GM18951 (cell line): ENCODE results near the gene MYEF2.

Source experiments
- POLR2A ChIP-seq: IDR thresholded peaks from 4 replicates; pipeline ENCODE4 v1.6.1; 2011; ENCODE audit warnings: mild to moderate bottlenecking; ENCODE audit not compliant: insufficient read length, insufficient read depth; ENCODE audit errors: extremely low read depth
- in situ Hi-C: fragments of 300-500 bp; cut with MboI; formaldehyde crosslinking; loops from one replicate; pipeline ENCODE4 v1.12.0; 2022; ENCODE audit warnings: low sequenced_read_pairs, mixed read lengths, inconsistent platforms; ENCODE audit not compliant: unreplicated experiment

Gene MYEF2

DNA sequence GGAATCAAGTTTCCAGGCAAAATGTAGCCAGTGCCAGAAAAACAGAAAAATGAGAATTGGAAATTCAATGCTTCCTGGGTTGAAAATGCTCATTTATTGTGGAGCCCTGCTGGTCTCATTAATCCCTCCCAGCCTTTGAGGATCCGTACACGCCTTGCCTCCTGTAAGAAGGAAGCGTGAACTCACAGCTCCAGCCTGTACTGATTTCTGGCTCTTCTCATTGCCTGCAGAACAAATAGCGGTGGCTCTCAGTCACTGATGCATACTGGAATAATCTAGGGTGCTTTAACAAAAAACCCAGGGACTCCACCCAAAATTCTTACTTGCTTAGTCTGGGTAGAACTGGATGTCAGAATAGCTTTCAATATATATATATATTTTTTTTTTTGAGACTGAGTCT, 86.6 kb downstream of the MYEF2 start:
- in situ Hi-C loops = no loop called here
- no peak for TF ChIP-seq POLR2A

GRCh38 chr15:48090666-48091065, 87.4 kb downstream of the MYEF2 start:
- no peak for TF ChIP-seq POLR2A
- in situ Hi-C loops = no loop called here

GRCh38 chr15:48090115-48090514, 88.0 kb downstream of the MYEF2 start:
- in situ Hi-C loops = no loop called here
- TF ChIP-seq POLR2A = no peak

- no peak for TF ChIP-seq POLR2A
- in situ Hi-C loops = no loop called here
Observed at GRCh38 chr15:48089702-48090101, 88.4 kb downstream of the MYEF2 start.

DNA sequence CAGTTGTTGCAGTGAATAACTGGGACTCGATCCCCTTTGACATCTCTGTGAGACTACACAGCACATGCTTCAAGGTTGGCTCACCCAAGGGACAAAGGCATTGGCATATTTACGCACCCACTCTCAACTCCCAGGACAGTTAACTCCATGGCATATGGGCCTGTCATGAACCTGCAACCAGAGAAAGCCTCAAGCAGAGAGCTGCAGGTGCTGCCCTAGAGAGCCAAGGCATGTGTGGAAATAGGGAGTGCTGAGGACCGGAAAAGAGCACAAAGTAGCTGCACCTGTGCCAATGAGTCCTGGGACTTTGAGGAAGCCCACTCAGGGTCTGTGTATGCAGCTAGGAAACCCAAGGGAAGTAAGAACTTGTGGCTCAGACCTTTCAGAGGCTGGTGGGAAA, 90.3 kb downstream of the MYEF2 start:
- TF ChIP-seq POLR2A = no peak
- in situ Hi-C loops = no loop called here

DNA sequence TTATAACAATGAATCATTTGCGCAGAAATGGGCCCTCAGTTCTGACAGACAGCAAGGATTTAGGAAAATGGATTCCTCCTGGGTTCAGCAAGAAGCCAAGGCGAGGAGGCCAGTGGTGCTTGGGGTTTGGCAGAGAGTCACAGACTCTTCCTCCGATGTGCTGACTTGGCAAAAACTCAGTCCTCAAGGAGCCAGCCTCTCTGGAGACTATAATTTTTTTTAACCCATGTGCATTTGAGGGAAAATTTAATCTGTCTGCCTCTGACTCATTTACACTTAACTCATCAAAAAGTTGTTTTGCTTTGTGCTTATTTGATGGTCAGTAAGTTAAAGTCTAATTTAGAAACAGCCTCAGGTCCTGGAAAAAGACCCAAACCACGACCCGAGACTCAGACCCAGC, 91.5 kb downstream of the MYEF2 start:
- no peak for TF ChIP-seq POLR2A
- in situ Hi-C loops = no loop called here

DNA sequence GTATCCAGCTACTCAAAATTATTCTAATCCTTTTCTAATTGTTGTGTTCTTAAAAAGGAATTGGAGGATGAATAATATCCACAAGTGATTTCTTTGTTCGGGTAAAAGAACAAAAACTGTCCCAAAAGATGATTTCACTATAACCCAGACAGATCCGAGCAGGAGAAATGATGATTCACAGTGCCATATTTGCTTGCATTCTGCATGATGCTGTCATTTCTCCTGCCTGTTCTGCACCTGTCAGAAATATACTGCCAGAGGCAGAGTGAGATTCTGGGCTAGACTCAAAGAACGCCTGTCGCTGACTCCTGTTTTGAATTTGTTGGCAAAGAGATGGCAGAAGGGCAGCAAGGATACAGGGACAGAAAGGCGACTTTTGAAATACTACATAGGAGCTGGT, 92.0 kb downstream of the MYEF2 start:
- in situ Hi-C loops = no loop called here
- no peak for TF ChIP-seq POLR2A

- in situ Hi-C loops = no loop called here
- no peak for TF ChIP-seq POLR2A
Observed at GRCh38 chr15:48085591-48085930, 92.5 kb downstream of the MYEF2 start.

DNA sequence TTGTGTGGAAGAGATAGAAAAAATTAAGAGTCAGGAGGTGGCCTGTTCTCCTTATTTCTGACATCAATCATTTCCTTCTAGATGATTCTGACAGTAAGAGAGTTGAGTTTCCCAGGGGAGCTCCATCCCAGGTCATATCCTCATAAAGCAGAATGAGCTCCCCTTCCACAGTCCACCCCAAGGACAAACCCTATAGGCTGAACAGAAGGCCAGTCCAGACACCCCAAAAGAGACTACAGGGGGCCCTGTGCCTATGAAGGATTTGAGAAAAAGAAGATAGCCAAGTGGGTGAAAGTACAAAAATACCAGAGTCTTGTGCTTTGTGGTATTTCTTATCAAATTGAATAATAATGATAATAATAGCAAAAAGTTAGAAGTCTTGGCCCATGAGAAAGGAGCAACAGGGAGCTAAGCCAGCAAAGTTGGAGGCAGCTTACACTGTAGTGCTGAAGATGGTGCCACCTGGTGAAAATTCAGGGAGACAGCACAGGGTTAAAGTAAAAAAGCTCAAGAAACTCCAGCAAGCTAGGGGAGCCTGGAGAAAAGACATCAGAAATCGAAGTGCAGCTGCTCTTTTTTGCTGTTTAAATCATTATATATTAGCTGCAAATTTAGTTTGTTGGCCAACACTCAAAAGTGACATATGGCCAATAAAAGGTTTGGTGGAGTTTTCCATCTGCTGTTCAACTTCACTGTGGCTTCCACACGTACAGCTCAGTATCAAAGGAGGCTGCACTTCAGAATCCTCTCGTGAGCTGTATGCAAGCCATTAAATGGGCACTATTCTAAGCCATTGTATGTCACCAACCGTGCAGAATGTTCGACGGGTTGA, 93.1 kb downstream of the MYEF2 start:
- TF ChIP-seq POLR2A = no peak
- in situ Hi-C loops = no loop called here
